GM23338 (cell line): ENCODE results near the gene TMED10.

Source experiments
- EZH2 ChIP-seq: fragments of 200-600 bp; sonication (generic); IDR thresholded peaks from one replicate; pipeline ENCODE4 v1.8.0; 2017; ENCODE audit warnings: antibody characterized with exemption, mild to moderate bottlenecking, low read depth; ENCODE audit not compliant: unreplicated experiment
- TF ChIP-seq, protein P1 (sequence below), 2 experiments: fragments of 200-600 bp in 1 of 2; sonication (generic) in 1 of 2; conservative IDR thresholded peaks; 2 replicates each; pipeline versions ENCODE4 v1.5.1 to v1.6.1; 2016 to 2017; ENCODE audit warnings: antibody characterized with exemption in 2 of 2, low read depth in 2 of 2, mild to moderate bottlenecking in 2 of 2, moderate library complexity in 1 of 2
- TF ChIP-seq, protein P2 (sequence below): IDR thresholded peaks from one replicate; pipeline ENCODE4 v1.6.1; 2018; ENCODE audit warnings: antibody characterized with exemption; ENCODE audit not compliant: unreplicated experiment

DNA sequence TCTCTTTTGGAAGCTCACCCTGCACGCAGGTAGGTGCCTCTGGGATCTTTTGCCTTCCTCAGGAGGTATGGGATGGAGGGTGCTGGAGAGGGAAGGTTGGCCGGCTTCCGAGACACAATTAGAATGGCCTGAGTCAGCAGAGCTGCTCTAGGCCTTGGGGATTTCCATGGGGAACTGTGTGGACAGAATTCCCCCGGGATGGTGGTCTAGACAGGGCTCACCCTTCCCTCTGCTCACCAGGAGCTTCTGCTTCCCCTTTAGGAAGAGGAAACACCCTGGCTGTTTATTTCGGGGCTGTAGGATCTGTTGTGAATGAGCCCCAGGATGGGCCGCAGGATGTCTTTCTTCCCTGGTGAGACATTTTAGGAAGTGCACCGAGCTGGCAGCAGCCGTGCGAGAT is 43.7 kb upstream of the TMED10 start:
- TF ChIP-seq EZH2: no peak
- TF ChIP-seq, protein P1, sequence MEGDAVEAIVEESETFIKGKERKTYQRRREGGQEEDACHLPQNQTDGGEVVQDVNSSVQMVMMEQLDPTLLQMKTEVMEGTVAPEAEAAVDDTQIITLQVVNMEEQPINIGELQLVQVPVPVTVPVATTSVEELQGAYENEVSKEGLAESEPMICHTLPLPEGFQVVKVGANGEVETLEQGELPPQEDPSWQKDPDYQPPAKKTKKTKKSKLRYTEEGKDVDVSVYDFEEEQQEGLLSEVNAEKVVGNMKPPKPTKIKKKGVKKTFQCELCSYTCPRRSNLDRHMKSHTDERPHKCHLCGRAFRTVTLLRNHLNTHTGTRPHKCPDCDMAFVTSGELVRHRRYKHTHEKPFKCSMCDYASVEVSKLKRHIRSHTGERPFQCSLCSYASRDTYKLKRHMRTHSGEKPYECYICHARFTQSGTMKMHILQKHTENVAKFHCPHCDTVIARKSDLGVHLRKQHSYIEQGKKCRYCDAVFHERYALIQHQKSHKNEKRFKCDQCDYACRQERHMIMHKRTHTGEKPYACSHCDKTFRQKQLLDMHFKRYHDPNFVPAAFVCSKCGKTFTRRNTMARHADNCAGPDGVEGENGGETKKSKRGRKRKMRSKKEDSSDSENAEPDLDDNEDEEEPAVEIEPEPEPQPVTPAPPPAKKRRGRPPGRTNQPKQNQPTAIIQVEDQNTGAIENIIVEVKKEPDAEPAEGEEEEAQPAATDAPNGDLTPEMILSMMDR (conservative IDR thresholded peaks at IDR 0.05; ENCODE audit: low read depth in 2 of 2): no peak
- TF ChIP-seq, protein P2, sequence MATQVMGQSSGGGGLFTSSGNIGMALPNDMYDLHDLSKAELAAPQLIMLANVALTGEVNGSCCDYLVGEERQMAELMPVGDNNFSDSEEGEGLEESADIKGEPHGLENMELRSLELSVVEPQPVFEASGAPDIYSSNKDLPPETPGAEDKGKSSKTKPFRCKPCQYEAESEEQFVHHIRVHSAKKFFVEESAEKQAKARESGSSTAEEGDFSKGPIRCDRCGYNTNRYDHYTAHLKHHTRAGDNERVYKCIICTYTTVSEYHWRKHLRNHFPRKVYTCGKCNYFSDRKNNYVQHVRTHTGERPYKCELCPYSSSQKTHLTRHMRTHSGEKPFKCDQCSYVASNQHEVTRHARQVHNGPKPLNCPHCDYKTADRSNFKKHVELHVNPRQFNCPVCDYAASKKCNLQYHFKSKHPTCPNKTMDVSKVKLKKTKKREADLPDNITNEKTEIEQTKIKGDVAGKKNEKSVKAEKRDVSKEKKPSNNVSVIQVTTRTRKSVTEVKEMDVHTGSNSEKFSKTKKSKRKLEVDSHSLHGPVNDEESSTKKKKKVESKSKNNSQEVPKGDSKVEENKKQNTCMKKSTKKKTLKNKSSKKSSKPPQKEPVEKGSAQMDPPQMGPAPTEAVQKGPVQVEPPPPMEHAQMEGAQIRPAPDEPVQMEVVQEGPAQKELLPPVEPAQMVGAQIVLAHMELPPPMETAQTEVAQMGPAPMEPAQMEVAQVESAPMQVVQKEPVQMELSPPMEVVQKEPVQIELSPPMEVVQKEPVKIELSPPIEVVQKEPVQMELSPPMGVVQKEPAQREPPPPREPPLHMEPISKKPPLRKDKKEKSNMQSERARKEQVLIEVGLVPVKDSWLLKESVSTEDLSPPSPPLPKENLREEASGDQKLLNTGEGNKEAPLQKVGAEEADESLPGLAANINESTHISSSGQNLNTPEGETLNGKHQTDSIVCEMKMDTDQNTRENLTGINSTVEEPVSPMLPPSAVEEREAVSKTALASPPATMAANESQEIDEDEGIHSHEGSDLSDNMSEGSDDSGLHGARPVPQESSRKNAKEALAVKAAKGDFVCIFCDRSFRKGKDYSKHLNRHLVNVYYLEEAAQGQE: no peak
